GM23338 (cell line): ENCODE data around the gene ARMC9. TPM values are rescaled to one million over a fixed set of nuclear protein-coding genes. Genes with fewer than 3 reads are reported as not detected.

Experiments used
- ATAC-seq: fragments of 200-7000 bp; cut with Tn5 transposase; 3 replicates; pipeline ENCODE4 v1.9.1; 2020
- DNase-seq: peaks from one replicate; pipeline ENCODE4 v3.0.0-alpha.2; 2015; ENCODE audit warnings: low spot score
- H2AFZ ChIP-seq: fragments of 200-600 bp; sonication (generic); 2 replicates; pipeline ENCODE4 v1.8.0; 2016; ENCODE audit warnings: antibody characterized with exemption, mild to moderate bottlenecking, moderate library complexity
- H3F3A ChIP-seq: fragments of 200-600 bp; sonication (generic); replicated peaks from 2 replicates; pipeline ENCODE4 v1.8.0; 2017; ENCODE audit warnings: antibody characterized with exemption, mixed run types, low read depth
- H3K27ac ChIP-seq: fragments of 200-600 bp; sonication (generic); 2 replicates; pipeline ENCODE4 v1.6.1; 2016; ENCODE audit warnings: low read depth
- H3K27me3 ChIP-seq: fragments of 200-600 bp; sonication (generic); 2 replicates; pipeline ENCODE4 v1.8.0; 2016; ENCODE audit warnings: mild to moderate bottlenecking, mixed run types, moderate library complexity; ENCODE audit not compliant: insufficient read depth
- H3K36me3 ChIP-seq: fragments of 200-600 bp; sonication (generic); 2 replicates; pipeline ENCODE4 v1.8.0; 2016; ENCODE audit warnings: mild to moderate bottlenecking; ENCODE audit not compliant: insufficient read depth
- H3K4me1 ChIP-seq: fragments of 200-600 bp; sonication (generic); 2 replicates; pipeline ENCODE4 v1.8.0; 2016; ENCODE audit warnings: mild to moderate bottlenecking, moderate library complexity; ENCODE audit not compliant: insufficient read depth
- H3K4me2 ChIP-seq: fragments of 200-600 bp; sonication (generic); 2 replicates; pipeline ENCODE4 v1.7.1; 2017; ENCODE audit warnings: mixed run types
- H3K4me3 ChIP-seq: fragments of 200-600 bp; sonication (generic); 2 replicates; pipeline ENCODE4 v1.6.1; 2016; ENCODE audit warnings: mixed run types
- H3K79me2 ChIP-seq: fragments of 200-600 bp; sonication (generic); replicated peaks from 2 replicates; pipeline ENCODE4 v1.8.0; 2017; ENCODE audit warnings: mild to moderate bottlenecking; ENCODE audit not compliant: insufficient read depth
- H3K9me2 ChIP-seq: fragments of 200-600 bp; sonication (generic); 2 replicates; pipeline ENCODE4 v1.8.0; 2017; ENCODE audit not compliant: insufficient read depth
- H4K20me1 ChIP-seq: fragments of 200-600 bp; sonication (generic); replicated peaks from 2 replicates; pipeline ENCODE4 v1.8.0; 2017; ENCODE audit warnings: mild to moderate bottlenecking; ENCODE audit not compliant: insufficient read depth
- H3K27ac Mint-ChIP-seq: 2 replicates; pipeline ENCODE4 v1.8.0; 2020; ENCODE audit warnings: inconsistent platforms, mild to moderate bottlenecking, moderate library complexity, mixed read lengths
- H3K27me3 Mint-ChIP-seq: 3 replicates; pipeline ENCODE4 v1.8.0; 2022; ENCODE audit warnings: low read depth, mild to moderate bottlenecking, moderate library complexity, mixed read lengths, inconsistent platforms; ENCODE audit not compliant: insufficient read depth, poor library complexity
- H3K36me3 Mint-ChIP-seq: 3 replicates; pipeline ENCODE4 v1.8.0; 2021; ENCODE audit warnings: low read depth, mild to moderate bottlenecking, inconsistent platforms, moderate library complexity, mixed read lengths
- H3K4me1 Mint-ChIP-seq: 3 replicates; pipeline ENCODE4 v1.8.0; 2020; ENCODE audit warnings: mild to moderate bottlenecking, inconsistent platforms, mixed read lengths
- H3K4me3 Mint-ChIP-seq: 3 replicates; pipeline ENCODE4 v1.8.0; 2021; ENCODE audit warnings: moderate library complexity, mild to moderate bottlenecking, inconsistent platforms, mixed read lengths
- H3K9me3 Mint-ChIP-seq: 3 replicates; pipeline ENCODE4 v1.8.0; 2020; ENCODE audit warnings: moderate library complexity, mild to moderate bottlenecking, inconsistent platforms, mixed read lengths
- CREB1 ChIP-seq: fragments of 250-450 bp; sonication (Bioruptor Pico); IDR thresholded peaks from 2 replicates; pipeline ENCODE4 v1.5.0; 2020; ENCODE audit warnings: low read depth, mild to moderate bottlenecking, moderate library complexity
- CTCF ChIP-seq, 2 experiments: fragments of 200-600 bp in 1 of 2; sonication (generic) in 1 of 2; conservative IDR thresholded peaks; 2 replicates each; pipeline versions ENCODE4 v1.5.1 to v1.6.1; 2016 to 2017; ENCODE audit warnings: antibody characterized with exemption in 2 of 2, low read depth in 2 of 2, mild to moderate bottlenecking in 2 of 2, moderate library complexity in 1 of 2
- EZH2 ChIP-seq: fragments of 200-600 bp; sonication (generic); IDR thresholded peaks from one replicate; pipeline ENCODE4 v1.8.0; 2017; ENCODE audit warnings: antibody characterized with exemption, mild to moderate bottlenecking, low read depth; ENCODE audit not compliant: unreplicated experiment
- EZH2phosphoT487 ChIP-seq: fragments of 200-600 bp; sonication (generic); IDR thresholded peaks from one replicate; pipeline ENCODE4 v1.8.1; 2018; ENCODE audit warnings: antibody characterized with exemption; ENCODE audit not compliant: unreplicated experiment
- JUNB ChIP-seq: IDR thresholded peaks from one replicate; pipeline ENCODE4 v1.6.1; 2016; ENCODE audit warnings: antibody characterized with exemption; ENCODE audit not compliant: unreplicated experiment
- NANOG ChIP-seq: IDR thresholded peaks from 2 replicates; pipeline ENCODE4 v1.6.1; 2016; ENCODE audit warnings: antibody characterized with exemption, borderline replicate concordance
- POLR2AphosphoS5 ChIP-seq: IDR thresholded peaks from 2 replicates; pipeline ENCODE4 v1.6.1; 2016; ENCODE audit warnings: antibody characterized with exemption, low read depth
- REST ChIP-seq: IDR thresholded peaks from one replicate; pipeline ENCODE4 v1.6.1; 2018; ENCODE audit warnings: antibody characterized with exemption; ENCODE audit not compliant: unreplicated experiment
- STAT1 ChIP-seq: IDR thresholded peaks from one replicate; pipeline ENCODE4 v1.6.1; 2016; ENCODE audit warnings: antibody characterized with exemption; ENCODE audit not compliant: unreplicated experiment
- ZNF114 ChIP-seq: fragments of 250-450 bp; sonication (Bioruptor Pico); IDR thresholded peaks from 2 replicates; pipeline ENCODE4 v1.5.0; 2020; ENCODE audit warnings: mild to moderate bottlenecking, moderate library complexity
- ZNF331 ChIP-seq: fragments of 250-450 bp; sonication (Bioruptor Pico); IDR thresholded peaks from 2 replicates; pipeline ENCODE4 v1.5.0; 2020; ENCODE audit warnings: low read depth, mild to moderate bottlenecking, moderate library complexity
- ZNF462 ChIP-seq: fragments of 250-450 bp; sonication (Bioruptor Pico); IDR thresholded peaks from 2 replicates; pipeline ENCODE4 v1.5.0; 2020; ENCODE audit warnings: mild to moderate bottlenecking, moderate library complexity
- polyA plus RNA-seq: library from polyadenylated mRNA; unstranded; fragments of >200 nt; fragmentation: Nextera tagmentation; extraction: Ambion mirVana; gene quantifications from 2 replicates; pipeline ENCODE4 v1.2.1, GENCODE V29; 2016
- total RNA-seq: library from RNA; depleted of rRNA; stranded (reverse); fragments of >200 nt; shearing (Covaris generic); gene quantifications from 2 replicates; pipeline ENCODE4 v1.2.3, GENCODE V29; 2014
- TF ChIP-seq, protein P1 (sequence below): IDR thresholded peaks from 2 replicates; pipeline ENCODE4 v1.6.1; 2016; ENCODE audit warnings: antibody characterized with exemption

ARMC9 gene
- total and polyA plus RNA-seq, 2 experiments from 2014 or later = 29.2 to 56.0 TPM

- no peak for TF ChIP-seq EZH2phosphoT487
- no peak for TF ChIP-seq ZNF462
- no peak for TF ChIP-seq NANOG
- TF ChIP-seq CREB1 (CRISPR knock-in tag) = no peak
- TF ChIP-seq STAT1 = no peak
- TF ChIP-seq CTCF (conservative IDR thresholded peaks at IDR 0.05; ENCODE audit: low read depth in 2 of 2) = no peak
- no peak for TF ChIP-seq JUNB
- no peak for TF ChIP-seq ZNF114 (CRISPR knock-in tag)
- TF ChIP-seq POLR2AphosphoS5 = no peak
- no peak for TF ChIP-seq EZH2
- TF ChIP-seq, protein P1, sequence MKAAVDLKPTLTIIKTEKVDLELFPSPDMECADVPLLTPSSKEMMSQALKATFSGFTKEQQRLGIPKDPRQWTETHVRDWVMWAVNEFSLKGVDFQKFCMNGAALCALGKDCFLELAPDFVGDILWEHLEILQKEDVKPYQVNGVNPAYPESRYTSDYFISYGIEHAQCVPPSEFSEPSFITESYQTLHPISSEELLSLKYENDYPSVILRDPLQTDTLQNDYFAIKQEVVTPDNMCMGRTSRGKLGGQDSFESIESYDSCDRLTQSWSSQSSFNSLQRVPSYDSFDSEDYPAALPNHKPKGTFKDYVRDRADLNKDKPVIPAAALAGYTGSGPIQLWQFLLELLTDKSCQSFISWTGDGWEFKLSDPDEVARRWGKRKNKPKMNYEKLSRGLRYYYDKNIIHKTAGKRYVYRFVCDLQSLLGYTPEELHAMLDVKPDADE = no peak
- no peak for TF ChIP-seq REST
- TF ChIP-seq ZNF331 (CRISPR knock-in tag) = no peak
- H3K36me3 Mint-ChIP-seq = peaks cover 35% of the 10 kb centered on the region
- no peak for DNase-seq
- peaks cover 39% of the 10 kb centered on the region; the same call in 1 of the 2 replicates for H3K79me2 ChIP-seq
- H3K4me1 Mint-ChIP-seq = peaks cover 19% of the 10 kb centered on the region
- peaks cover 5% of the 10 kb centered on the region for H3K27me3 Mint-ChIP-seq
- no peaks in the 10 kb centered on the region; the same call in 1 of the 2 replicates for H3K36me3 ChIP-seq
- H3K27me3 ChIP-seq = no peaks in the 10 kb centered on the region
- no peak overlapping the region for H3K4me3 Mint-ChIP-seq
- peaks cover 13% of the 10 kb centered on the region for H3K4me1 ChIP-seq
- peaks cover 17% of the 10 kb centered on the region for H3K9me3 Mint-ChIP-seq
- H3F3A ChIP-seq = peaks cover 11% of the 10 kb centered on the region
- H3K4me3 ChIP-seq = no peak overlapping the region
- H3K4me2 ChIP-seq = no peak overlapping the region
- no peaks in the 10 kb centered on the region for H4K20me1 ChIP-seq
- no peak overlapping the region for H3K27ac ChIP-seq
- no peak overlapping the region for H3K27ac Mint-ChIP-seq
- no peak overlapping the region for H2AFZ ChIP-seq
- ATAC-seq = no peak
- H3K9me2 ChIP-seq = no peaks in the 10 kb centered on the region
Measured at GRCh38 chr2:231200805-231201474, 2.5 kb downstream of the ARMC9 start.
